ENCODE results near the gene ZFAND3. TPM values are rescaled to one million over a fixed set of nuclear protein-coding genes. Genes with fewer than 3 reads are reported as not detected.

Gene ZFAND3
- total and polyA plus RNA-seq, 2 of the 4 experiments (the other 2 are of a cell fraction), result 10.9 to 26.7 TPM

DNA sequence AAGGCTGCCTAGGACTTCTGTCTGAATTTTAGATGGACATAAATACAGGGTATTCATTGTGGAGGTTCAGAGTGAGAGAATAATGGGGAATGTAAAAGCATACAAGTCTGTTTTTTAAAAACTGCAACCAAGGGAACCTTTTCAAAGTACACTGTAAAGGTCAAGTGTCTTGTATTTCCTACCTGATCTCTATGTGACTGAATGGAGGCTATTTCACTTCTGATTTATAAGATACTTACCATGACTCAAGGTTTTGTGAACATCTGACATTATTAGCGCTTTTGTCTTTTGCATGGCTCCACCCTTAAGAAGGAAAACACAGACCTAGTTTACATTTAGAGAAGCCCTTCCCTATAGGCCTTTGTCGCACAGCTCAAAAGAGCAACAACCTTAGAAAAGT lies 126.5 kb downstream of the ZFAND3 start:
- Histone ChIP-seq H4K8ac (ENCODE audit: low read depth in 2 of 2, low read length in 2 of 2) (no peak overlapping the region), H3K4me1 (ENCODE audit: control insufficient read depth, insufficient read depth, low read length) (no peaks in the 10 kb centered on the region), H3K56ac (ENCODE audit: extremely low read depth, insufficient read depth, low read length) (no peak overlapping the region), H4K91ac (ENCODE audit: insufficient read depth, low read depth, low read length) (no peak overlapping the region), H2BK20ac (ENCODE audit: low read depth, low read length) (no peak overlapping the region), H4K5ac (ENCODE audit: low read depth, low read length) (no peak overlapping the region), H2BK5ac (ENCODE audit: low read depth, low read length, poor library complexity, severe bottlenecking) (no peak overlapping the region), H3K27ac (ENCODE audit: insufficient read depth, low read length) (no peak overlapping the region), H3K27me3 (ENCODE audit: control insufficient read depth, insufficient read depth, low read length) (no peaks in the 10 kb centered on the region), H2AK9ac (replicated peaks; ENCODE audit: low read depth, low read length, poor library complexity) (no peak overlapping the region), H3K23ac (ENCODE audit: low read depth, low read length) (no peak overlapping the region), H3K9ac (ENCODE audit: low read depth, low read length) (no peak overlapping the region), H3K18ac (ENCODE audit: low read depth, low read length) (no peak overlapping the region), H3K4ac (ENCODE audit: low read depth, low read length) (no peak overlapping the region), H3K4me2 (ENCODE audit: low read depth, low read length) (no peak overlapping the region), H3K14ac (replicated peaks; ENCODE audit: low read depth, low read length) (no peak overlapping the region), H2BK15ac (ENCODE audit: low read depth, low read length) (no peak overlapping the region), H2AFZ (replicated peaks; ENCODE audit: low read length, poor library complexity) (no peak overlapping the region), H3K79me1 (ENCODE audit: low read depth in 1 of 2, low read length in 2 of 2) (peaks cover 39 to 78% of the 10 kb centered on the region in 2 experiments), H4K20me1 (ENCODE audit: insufficient read depth, low read length) (peaks cover 88% of the 10 kb centered on the region), H2BK120ac (ENCODE audit: low read depth, low read length) (no peak overlapping the region), H3K9me1 (ENCODE audit: insufficient read depth, low read length) (no peaks in the 10 kb centered on the region; the same call in 1 of the 2 replicates), H2AK5ac (ENCODE audit: low read depth, low read length) (no peak overlapping the region), H3K9me3 (ENCODE audit: control insufficient read depth, insufficient read depth, low read length) (no peaks in the 10 kb centered on the region; the same call in 1 of the 2 replicates), H3K36me3 (ENCODE audit: control insufficient read depth, insufficient read depth, low read length) (no peaks in the 10 kb centered on the region), H3K4me3 (ENCODE audit: insufficient read depth, low read depth, low read length) (no peak overlapping the region)
- dilution Hi-C loops (cut with HindIII; ENCODE audit: low sequenced_read_pairs, unreplicated experiment) (no loop called here), intact Hi-C loops (cut with micrococcal nuclease) (no loop called here), in situ Hi-C loops (cut with MboI; ENCODE audit: low sequenced_read_pairs) (no loop called here)
- no peak for ATAC-seq (ENCODE audit: low read depth)
- TF ChIP-seq CEBPB (IDR thresholded peaks at IDR 0.05; ENCODE audit: low read depth, low read length) (no peak), RFX5 (IDR thresholded peaks at IDR 0.05; ENCODE audit: low read depth, low read length) (no peak), MAZ (IDR thresholded peaks at IDR 0.05; ENCODE audit: borderline replicate concordance, low read depth, low read length) (no peak), RAD21 (IDR thresholded peaks at IDR 0.05; ENCODE audit: low read length) (no peak)
- TF ChIP-seq, protein P1, sequence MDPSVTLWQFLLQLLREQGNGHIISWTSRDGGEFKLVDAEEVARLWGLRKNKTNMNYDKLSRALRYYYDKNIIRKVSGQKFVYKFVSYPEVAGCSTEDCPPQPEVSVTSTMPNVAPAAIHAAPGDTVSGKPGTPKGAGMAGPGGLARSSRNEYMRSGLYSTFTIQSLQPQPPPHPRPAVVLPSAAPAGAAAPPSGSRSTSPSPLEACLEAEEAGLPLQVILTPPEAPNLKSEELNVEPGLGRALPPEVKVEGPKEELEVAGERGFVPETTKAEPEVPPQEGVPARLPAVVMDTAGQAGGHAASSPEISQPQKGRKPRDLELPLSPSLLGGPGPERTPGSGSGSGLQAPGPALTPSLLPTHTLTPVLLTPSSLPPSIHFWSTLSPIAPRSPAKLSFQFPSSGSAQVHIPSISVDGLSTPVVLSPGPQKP (IDR thresholded peaks at IDR 0.05; ENCODE audit: borderline replicate concordance, low read depth, low read length), result no peak
- ChIA-PET CTCF (no interaction called here), POLR2A (ENCODE audit: unreplicated experiment) (no interaction called here)
- 86% methylated on average over 1 of the region's 2 CpGs; no CpG with 5 or more reads in 1 of the 2 experiments for WGBS, 2 experiments (ENCODE audit: extremely low coverage in 2 of 2, insufficient read length in 1 of 2)
- BruUV-seq (replicated peaks), result no TSS peak
- no peak for DNase-seq

Data from IMR-90 (cell line).